Breast epithelium (tissue), 3 donors: Measurements from ENCODE around the gene SLC35F3.

Source experiments
- CTCF ChIP-seq, 3 donors: fragments of 450-650 bp; IDR thresholded peaks; one replicate each; pipeline ENCODE4 v1.5.1; 2016 to 2017; ENCODE audit warnings: antibody characterized with exemption in 3 of 3, mild to moderate bottlenecking in 3 of 3, moderate library complexity in 3 of 3
- POLR2A ChIP-seq: fragments of 450-650 bp; IDR thresholded peaks from one replicate; pipeline ENCODE4 v1.6.1; 2016; ENCODE audit warnings: antibody characterized with exemption, mild to moderate bottlenecking, moderate library complexity

- TF ChIP-seq CTCF (IDR thresholded peaks at IDR 0.05) (no peak), POLR2A (no peak)
Observed at GRCh38 chr1:233960386-233960785, 55.9 kb downstream of the SLC35F3 start.
